GM12878 (cell line): Measurements from ENCODE around the gene RAPGEF1. TPM values are rescaled to one million over a fixed set of nuclear protein-coding genes. Genes with fewer than 3 reads are reported as not detected.
"Not testable (repeated sequence)": the region's sequence is repeated elsewhere in the genome, so short reads cannot be mapped to it uniquely, and the experiment has no call there.

Source experiments
- ATAC-seq: fragments of 200-7000 bp; cut with Tn5 transposase; 3 replicates; pipeline ENCODE4 v1.9.1; 2020; ENCODE audit warnings: mild to moderate bottlenecking, moderate library complexity
- BruUV-seq: library from RNA; stranded (reverse); fragments of 400-500 nt; replicated peaks from 2 replicates; lab custom pipeline; 2021; lab: Mats Ljungman, UMichigan
- CTCF ChIA-PET: fragments of 300-600 bp; sonication (Branson Sonifier 250); formaldehyde crosslinking; extraction: SDS; loops from one replicate; lab custom pipeline; 2021; ENCODE audit warnings: inconsistent platforms; lab: Yijun Ruan, JAX
- POLR2A ChIA-PET: fragments of 350-600 bp; formaldehyde crosslinking; extraction: SDS; loops from one replicate; lab custom pipeline; 2021; ENCODE audit warnings: inconsistent platforms; lab: Charles Lee
- RAD21 ChIA-PET: fragments of 300-600 bp; sonication (Branson Sonifier 250); formaldehyde crosslinking; loops from one replicate; lab custom pipeline; 2023; ENCODE audit warnings: antibody characterized with exemption; ENCODE audit not compliant: unreplicated experiment; lab: Charles Lee
- SMC1A ChIA-PET: fragments of 300-600 bp; sonication (Branson Sonifier 250); formaldehyde crosslinking; loops from one replicate; lab custom pipeline; 2023; ENCODE audit not compliant: unreplicated experiment, uncharacterized antibody; lab: Charles Lee
- DNase-seq: peaks from one replicate; pipeline ENCODE4 v3.0.0-alpha.2; 2011; ENCODE audit warnings: low read depth, low spot score
- FAIRE-seq: peaks from 3 replicates; lab custom pipeline; 2011; peaks lifted over from hg19 to GRCh38; lab: Jason Lieb, UNC
- H2AFZ ChIP-seq: 2 replicates; pipeline ENCODE4 v1.6.0; 2011; ENCODE audit warnings: low read depth, low read length, control low read depth; ENCODE audit not compliant: control insufficient read depth
- H3K27ac ChIP-seq: 2 replicates; pipeline ENCODE4 v1.5.1; 2011; ENCODE audit warnings: control low read depth; ENCODE audit not compliant: control insufficient read depth, insufficient read depth
- H3K27me3 ChIP-seq, 2 experiments: replicated peaks in 1 of 2; 2 replicates each; pipeline versions ENCODE4 v1.6.0 to v1.6.1; 2011; ENCODE audit warnings: low read length in 1 of 2; ENCODE audit not compliant: control insufficient read depth in 2 of 2, insufficient read depth in 2 of 2
- H3K36me3 ChIP-seq, 2 experiments: 2 replicates each; pipeline ENCODE4 v1.5.1; 2011; ENCODE audit warnings: low read length in 1 of 2; ENCODE audit not compliant: control insufficient read depth in 2 of 2, insufficient read depth in 2 of 2
- H3K4me1 ChIP-seq: 2 replicates; pipeline ENCODE4 v1.6.1; 2011; ENCODE audit warnings: mild to moderate bottlenecking, low read length, moderate library complexity, mixed read lengths; ENCODE audit not compliant: control insufficient read depth, insufficient read depth
- H3K4me2 ChIP-seq: 2 replicates; pipeline ENCODE4 v1.6.0; 2011; ENCODE audit warnings: control low read depth; ENCODE audit not compliant: control insufficient read depth, insufficient read depth
- H3K4me3 ChIP-seq: fragments of 200-600 bp; sonication (generic); 2 replicates; pipeline ENCODE4 v1.5.1; 2016
- H3K79me2 ChIP-seq: 2 replicates; pipeline ENCODE4 v1.6.0; 2011; ENCODE audit warnings: low read length; ENCODE audit not compliant: control insufficient read depth, insufficient read depth
- H3K9ac ChIP-seq: 2 replicates; pipeline ENCODE4 v1.8.0; 2011; ENCODE audit warnings: low read length, control low read depth, mixed read lengths; ENCODE audit not compliant: control insufficient read depth, insufficient read depth
- H3K9me3 ChIP-seq: replicated peaks from 3 replicates; pipeline ENCODE4 v1.5.1; 2011; ENCODE audit warnings: mild to moderate bottlenecking, low read length; ENCODE audit not compliant: control insufficient read depth, insufficient read depth
- H4K20me1 ChIP-seq: 2 replicates; pipeline ENCODE4 v1.6.0; 2011; ENCODE audit not compliant: control insufficient read depth, insufficient read depth
- WGBS: methylation state at CpG from one replicate; pipeline ENCODE4 v1.1.6; 2016; ENCODE audit warnings: low lambda C conversion rate; ENCODE audit not compliant: insufficient replicate concordance, insufficient coverage; ENCODE audit errors: missing lambda C conversion rate; 5-methylcytosine and 5-hydroxymethylcytosine counted together
- in situ Hi-C: fragments of 300-500 bp; cut with MboI; formaldehyde crosslinking; loops from 9 replicates; pipeline ENCODE4 v1.14.3; 2018; ENCODE audit warnings: mixed read lengths
- intact Hi-C: fragments of 100-400 bp; cut with micrococcal nuclease; formaldehyde crosslinking; loops from one replicate; pipeline ENCODE4 v1.14.2; 2022; ENCODE audit not compliant: unreplicated experiment
- polyA plus RNA-seq, 11 experiments: library from polyadenylated mRNA; depleted of rRNA in 4 of 11; unstranded in 6 of 11; stranded (reverse) in 5 of 11; fragments of >200 nt; fragmentation: Nextera tagmentation in 4 of 11; fragmentation: Illumina TruSeq in 1 of 11; extraction: Ambion mirVana in 4 of 11; extraction: Trizol in 1 of 11; gene quantifications; 1 replicate in 1 of 11; 2 replicates in 10 of 11; pipeline versions ENCODE4 v1.2.1 to v1.2.3, GENCODE V29; 2011 to 2016; ENCODE audit warnings: inconsistent platforms in 2 of 11, missing spikeins in 2 of 11, low read depth in 1 of 11
- total RNA-seq, 4 experiments: library from RNA; depleted of rRNA in 3 of 4; stranded (reverse); fragments of >200 nt in 3 of 4; fragmentation: Illumina TruSeq in 1 of 4; extraction: Trizol in 1 of 4; gene quantifications; 2 replicates each; pipeline versions ENCODE4 v1.2.1 to v1.2.3, GENCODE V29; 2013 to 2021
- TF ChIP-seq, protein P1 (sequence below): fragments of 450-650 bp; IDR thresholded peaks from 2 replicates; pipeline ENCODE4 v1.6.1; 2016; ENCODE audit warnings: mild to moderate bottlenecking

Gene RAPGEF1
- total and polyA plus RNA-seq, 10 of the 15 experiments (the other 5 are each of a cell fraction or from before 2014, with no cell fraction given) = 0.42 to 113 (median 45.9) TPM

DNA sequence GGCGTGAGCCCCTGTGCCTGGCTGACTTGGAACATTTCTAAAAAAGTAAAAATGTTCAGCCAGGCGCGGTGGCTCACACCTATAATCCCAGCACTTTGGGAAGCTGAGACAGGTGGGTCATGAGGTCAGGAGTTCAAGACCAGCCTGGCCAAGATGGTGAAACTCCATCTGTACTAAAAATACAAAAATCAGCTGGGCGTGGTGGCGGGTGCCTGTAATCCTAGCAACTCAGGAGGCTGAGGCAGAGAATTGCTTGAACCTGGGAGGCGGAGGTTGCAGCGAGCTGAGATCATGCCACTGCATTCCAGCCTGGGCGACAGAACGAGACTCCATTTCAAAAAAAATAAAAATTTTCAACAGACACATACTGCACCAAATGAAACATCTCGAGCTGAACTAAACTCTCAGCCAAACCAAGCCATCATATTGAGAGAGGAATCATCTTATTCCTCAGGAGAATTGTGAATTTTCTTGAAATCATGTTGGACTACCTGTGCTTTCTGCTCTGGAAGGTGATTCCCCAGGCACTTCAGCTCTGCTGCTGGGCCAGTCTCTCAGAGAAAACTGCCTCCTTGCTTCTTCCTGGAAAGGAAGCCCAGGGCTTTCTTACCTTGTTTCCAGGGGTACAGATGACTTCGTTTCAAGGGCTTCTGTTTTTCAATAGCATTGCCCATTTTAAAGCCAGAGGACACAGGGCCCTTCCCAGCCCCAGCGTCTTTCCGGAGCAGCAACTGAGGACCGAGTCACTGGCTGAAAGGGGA lies 30.7 kb downstream of the RAPGEF1 start:
- 45% methylated on average over 14 of the region's 14 CpGs for WGBS
- intact Hi-C loops = loop anchor here (2.0 to 5.0 kb wide), 2 partner anchors 30 to 42 kb away; no protein-coding TSS in a partner anchor
- H2AFZ ChIP-seq, H3K9me3 ChIP-seq, ATAC-seq, DNase-seq, H3K27me3 ChIP-seq, H3K36me3 ChIP-seq, H4K20me1 ChIP-seq, FAIRE-seq: not testable (repeated sequence)
- BruUV-seq = TSS peak; percentile 75
- ChIA-PET SMC1A (interaction anchor here (0.9 to 11.5 kb wide), 21 partner anchors 12 to 117 kb away, joined by 3 to 416 read pairs (median 6); no protein-coding TSS in a partner anchor), POLR2A (interaction anchor here (0.9 to 17.2 kb wide), 13 partner anchors 10 to 87 kb away, joined by 3 to 291 read pairs (median 7); partner anchors contain the start of gene RAPGEF1), RAD21 (interaction anchor here (1.0 to 13.0 kb wide), 17 partner anchors 8 to 336 kb away, joined by 3 to 362 read pairs (median 5); partner anchors contain the start of gene RAPGEF1), CTCF (interaction anchor here (0.6 to 8.3 kb wide), 16 partner anchors 10 to 117 kb away, joined by 3 to 73 read pairs (median 5); partner anchors contain the start of gene RAPGEF1)
- in situ Hi-C loops = loop anchor here (25.0 kb wide), 1 partner anchor 1672 kb away; the partner anchor contains the start of gene FNBP1
- Histone ChIP-seq H3K4me3 (peak overlapping the region; percentile 57), H3K27ac (peak overlapping the region; percentile 83), H3K9ac (peak overlapping the region; percentile 65), H3K4me1 (peaks cover 67% of the 10 kb centered on the region), H3K79me2 (peaks cover 97% of the 10 kb centered on the region), H3K4me2 (peak overlapping the region; percentile 77)
- TF ChIP-seq, protein P1, sequence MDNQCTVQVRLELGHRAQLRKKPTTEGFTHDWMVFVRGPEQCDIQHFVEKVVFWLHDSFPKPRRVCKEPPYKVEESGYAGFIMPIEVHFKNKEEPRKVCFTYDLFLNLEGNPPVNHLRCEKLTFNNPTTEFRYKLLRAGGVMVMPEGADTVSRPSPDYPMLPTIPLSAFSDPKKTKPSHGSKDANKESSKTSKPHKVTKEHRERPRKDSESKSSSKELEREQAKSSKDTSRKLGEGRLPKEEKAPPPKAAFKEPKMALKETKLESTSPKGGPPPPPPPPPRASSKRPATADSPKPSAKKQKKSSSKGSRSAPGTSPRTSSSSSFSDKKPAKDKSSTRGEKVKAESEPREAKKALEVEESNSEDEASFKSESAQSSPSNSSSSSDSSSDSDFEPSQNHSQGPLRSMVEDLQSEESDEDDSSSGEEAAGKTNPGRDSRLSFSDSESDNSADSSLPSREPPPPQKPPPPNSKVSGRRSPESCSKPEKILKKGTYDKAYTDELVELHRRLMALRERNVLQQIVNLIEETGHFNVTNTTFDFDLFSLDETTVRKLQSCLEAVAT = peak; percentile 62; the same call in 1 of the 2 replicates
